Esophagus muscularis mucosa (tissue), 4 donors: ENCODE data around the gene HAUS7. TPM values are rescaled to one million over a fixed set of nuclear protein-coding genes. Genes with fewer than 3 reads are reported as not detected.

ENCODE experiments used
- DNase-seq: peaks from one replicate; pipeline ENCODE4 v3.0.0-alpha.2; 2017; ENCODE audit errors: extremely low spot score
- H3K27ac ChIP-seq, 4 donors: fragments of 200-600 bp; sonication (generic); replicated peaks in 1 of 4; 1 replicate in 3 of 4; 2 replicates in 1 of 4; pipeline ENCODE4 v1.5.1; 2016 to 2019; ENCODE audit warnings: mild to moderate bottlenecking in 1 of 4
- H3K27me3 ChIP-seq, 4 donors: fragments of 200-600 bp; sonication (generic); one replicate each; pipeline versions ENCODE4 v1.5.1 to v1.6.0; 2016 to 2019
- H3K36me3 ChIP-seq, 4 donors: fragments of 200-600 bp; sonication (generic); one replicate each; pipeline ENCODE4 v1.5.1; 2016 to 2019
- H3K4me1 ChIP-seq, 4 donors: fragments of 200-600 bp; sonication (generic); one replicate each; pipeline ENCODE4 v1.5.1; 2016 to 2019
- H3K4me3 ChIP-seq, 4 donors: fragments of 200-600 bp; sonication (generic); 1 replicate in 2 of 4; 2 replicates in 2 of 4; pipeline ENCODE4 v1.5.1; 2016 to 2019; ENCODE audit warnings: mild to moderate bottlenecking in 4 of 4, moderate library complexity in 1 of 4
- H3K9me3 ChIP-seq, 4 donors: fragments of 200-600 bp; sonication (generic); 1 replicate in 3 of 4; 2 replicates in 1 of 4; pipeline ENCODE4 v1.5.1; 2016 to 2019
- EP300 ChIP-seq: sonication (generic); formaldehyde crosslinking; IDR thresholded peaks from one replicate; pipeline ENCODE4 v1.6.1; 2017; ENCODE audit warnings: antibody characterized with exemption
- POLR2A ChIP-seq: fragments of 450-650 bp; IDR thresholded peaks from one replicate; pipeline ENCODE4 v1.6.1; 2017; ENCODE audit warnings: antibody characterized with exemption, moderate library complexity, mild to moderate bottlenecking, low read depth
- POLR2AphosphoS5 ChIP-seq, 2 donors: sonication (generic); formaldehyde crosslinking; IDR thresholded peaks; one replicate each; pipeline ENCODE4 v1.6.1; 2017; ENCODE audit warnings: antibody characterized with exemption in 2 of 2
- WGBS: methylation state at CpG from one replicate; pipeline ENCODE4 v1.1.5; 2018; 5-methylcytosine and 5-hydroxymethylcytosine counted together
- intact Hi-C: fragments of 100-400 bp; cut with DNase I; formaldehyde crosslinking; loops from one replicate; pipeline ENCODE4 v1.15.1; 2023
- total RNA-seq, 4 donors: library from RNA; depleted of rRNA; stranded (reverse); fragments of >200 nt; gene quantifications; one replicate each; pipeline versions ENCODE4 v1.1.0 to v1.2.1, GENCODE V29; 2016
- TF ChIP-seq, protein P1 (sequence below), 3 experiments: fragments of 200-600 bp in 2 of 3; fragments of 450-650 bp in 1 of 3; sonication (generic) in 2 of 3; IDR thresholded peaks; one replicate each; pipeline ENCODE4 v1.5.1; 2017 to 2019; ENCODE audit warnings: antibody characterized with exemption in 3 of 3, mild to moderate bottlenecking in 2 of 3, moderate library complexity in 1 of 3

Gene HAUS7
- total RNA-seq, 4 donors from 2014 or later, result 23.4 to 25.8 (median 24.2) TPM

DNA sequence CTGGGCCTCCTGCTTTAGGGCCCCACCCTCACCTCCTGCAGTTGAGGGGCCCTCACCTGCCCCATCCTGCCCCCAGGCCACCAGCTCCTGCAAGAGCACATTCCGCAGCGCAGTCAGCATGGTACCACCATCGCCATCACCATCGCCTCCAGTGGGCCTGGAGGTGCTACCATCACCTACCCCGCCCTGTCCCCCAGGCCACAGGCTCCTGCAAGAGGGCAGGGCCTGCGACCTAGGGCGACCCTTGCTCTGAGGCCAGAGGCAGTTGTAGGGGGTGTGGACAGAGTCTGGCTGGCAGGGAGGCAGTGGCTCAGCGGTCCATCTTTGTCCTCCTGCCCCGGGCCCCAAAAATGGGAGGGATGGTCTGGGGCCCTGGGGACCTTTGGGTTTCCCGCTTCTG lies 3.9 kb upstream of the HAUS7 start:
- Histone ChIP-seq H3K27me3 (peaks cover 0 to 5% (median 0%) of the 10 kb centered on the region in 4 donors), H3K4me3 (peak overlapping the region; percentile 37 to 51 (median 44)), H3K36me3 (no peaks in the 10 kb centered on the region), H3K4me1 (peaks cover 19 to 43% (median 38%) of the 10 kb centered on the region in 4 donors), H3K27ac (peak overlapping the region in 2 of 4 donors; percentile 27 to 35), H3K9me3 (no peaks in the 10 kb centered on the region)
- WGBS, result 100% methylated on average over 5 of the region's 10 CpGs
- TF ChIP-seq, protein P1, sequence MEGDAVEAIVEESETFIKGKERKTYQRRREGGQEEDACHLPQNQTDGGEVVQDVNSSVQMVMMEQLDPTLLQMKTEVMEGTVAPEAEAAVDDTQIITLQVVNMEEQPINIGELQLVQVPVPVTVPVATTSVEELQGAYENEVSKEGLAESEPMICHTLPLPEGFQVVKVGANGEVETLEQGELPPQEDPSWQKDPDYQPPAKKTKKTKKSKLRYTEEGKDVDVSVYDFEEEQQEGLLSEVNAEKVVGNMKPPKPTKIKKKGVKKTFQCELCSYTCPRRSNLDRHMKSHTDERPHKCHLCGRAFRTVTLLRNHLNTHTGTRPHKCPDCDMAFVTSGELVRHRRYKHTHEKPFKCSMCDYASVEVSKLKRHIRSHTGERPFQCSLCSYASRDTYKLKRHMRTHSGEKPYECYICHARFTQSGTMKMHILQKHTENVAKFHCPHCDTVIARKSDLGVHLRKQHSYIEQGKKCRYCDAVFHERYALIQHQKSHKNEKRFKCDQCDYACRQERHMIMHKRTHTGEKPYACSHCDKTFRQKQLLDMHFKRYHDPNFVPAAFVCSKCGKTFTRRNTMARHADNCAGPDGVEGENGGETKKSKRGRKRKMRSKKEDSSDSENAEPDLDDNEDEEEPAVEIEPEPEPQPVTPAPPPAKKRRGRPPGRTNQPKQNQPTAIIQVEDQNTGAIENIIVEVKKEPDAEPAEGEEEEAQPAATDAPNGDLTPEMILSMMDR (IDR thresholded peaks at IDR 0.05), result no peak
- no peak for TF ChIP-seq POLR2A
- no peak for TF ChIP-seq EP300
- TF ChIP-seq POLR2AphosphoS5 (IDR thresholded peaks at IDR 0.05), result no peak
- intact Hi-C loops, result no loop called here
- DNase-seq, result no peak

DNA sequence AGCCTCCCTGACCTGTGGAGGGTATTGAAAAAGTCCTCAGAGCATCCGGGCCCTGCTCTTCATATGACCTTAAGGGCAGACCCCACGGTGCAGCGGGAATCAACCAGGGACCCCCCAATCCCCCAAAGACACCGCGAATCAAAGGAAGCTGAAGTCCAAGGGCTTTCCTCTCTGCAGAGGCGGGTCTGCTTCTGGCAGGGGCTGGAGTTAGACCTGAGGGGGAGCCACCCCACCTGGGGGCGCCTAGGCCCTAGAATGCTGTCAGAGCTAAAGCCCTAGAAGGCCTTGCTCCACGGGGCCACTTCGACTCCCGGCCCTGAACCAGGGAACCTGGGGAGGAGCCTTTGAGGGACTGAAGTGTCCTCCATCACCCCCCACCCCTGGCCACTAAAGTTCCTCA lies 2.8 kb upstream of the HAUS7 start:
- Histone ChIP-seq H3K4me3 (no peak overlapping the region), H3K27ac (no peak overlapping the region), H3K9me3 (no peaks in the 10 kb centered on the region), H3K36me3 (peaks cover 0 to under 1% (median 0%) of the 10 kb centered on the region in 4 donors), H3K27me3 (peaks cover 0 to 5% (median 0%) of the 10 kb centered on the region in 4 donors), H3K4me1 (peaks cover 19 to 53% (median 47%) of the 10 kb centered on the region in 4 donors)
- intact Hi-C loops, result no loop called here
- TF ChIP-seq POLR2AphosphoS5 (IDR thresholded peaks at IDR 0.05) (no peak), POLR2A (no peak), EP300 (no peak)
- TF ChIP-seq, protein P1 (IDR thresholded peaks at IDR 0.05), result no peak
- 100% methylated on average over 3 of the region's 10 CpGs for WGBS
- no peak for DNase-seq

DNA sequence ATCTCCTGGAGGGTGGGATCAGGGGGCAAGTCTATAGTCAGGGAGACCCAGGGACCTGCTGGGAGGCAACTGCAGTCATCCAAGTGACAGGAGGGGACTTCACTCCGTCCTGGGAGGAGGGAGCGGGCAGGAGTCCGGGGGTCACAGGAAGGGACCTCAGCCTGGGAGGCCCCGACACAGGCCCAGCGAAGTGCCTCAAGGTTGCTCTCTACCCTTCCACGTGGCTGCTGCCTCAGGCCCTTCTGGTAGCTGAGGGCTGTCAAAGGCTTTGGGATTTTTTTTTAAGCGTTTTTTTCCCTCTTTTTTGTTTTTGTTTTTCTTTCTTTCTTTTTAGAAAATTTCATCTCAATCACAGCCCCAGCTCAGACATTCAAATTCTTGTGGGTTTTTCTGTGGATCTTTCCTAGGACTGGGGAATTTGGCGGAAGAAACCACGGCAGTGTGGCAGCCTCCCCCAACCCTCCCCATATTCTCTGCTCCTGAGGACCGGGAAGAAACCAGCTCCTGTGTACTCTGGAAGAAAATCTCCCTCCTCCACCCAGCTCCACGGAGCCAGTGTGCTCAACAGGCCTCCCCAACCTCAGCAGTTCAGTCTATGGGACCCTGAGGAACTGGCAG lies 1.4 kb upstream of the HAUS7 start:
- Histone ChIP-seq H3K36me3 (peaks cover 0 to 7% (median 0%) of the 10 kb centered on the region in 4 donors), H3K27ac (peak overlapping the region in 2 of 4 donors; percentile 54 to 87), H3K4me3 (no peak overlapping the region), H3K9me3 (no peaks in the 10 kb centered on the region), H3K27me3 (peaks cover 0 to 5% (median 0%) of the 10 kb centered on the region in 4 donors), H3K4me1 (peaks cover 14 to 48% (median 42%) of the 10 kb centered on the region in 4 donors)
- no peak for DNase-seq
- 68% methylated on average over 11 of the region's 11 CpGs for WGBS
- TF ChIP-seq POLR2A, result no peak
- TF ChIP-seq EP300, result no peak
- TF ChIP-seq POLR2AphosphoS5 (IDR thresholded peaks at IDR 0.05), result no peak
- TF ChIP-seq, protein P1 (IDR thresholded peaks at IDR 0.05), result no peak
- intact Hi-C loops, result loop anchor here (2.0 kb wide), 1 partner anchor 35 kb away; no protein-coding TSS in a partner anchor

DNA sequence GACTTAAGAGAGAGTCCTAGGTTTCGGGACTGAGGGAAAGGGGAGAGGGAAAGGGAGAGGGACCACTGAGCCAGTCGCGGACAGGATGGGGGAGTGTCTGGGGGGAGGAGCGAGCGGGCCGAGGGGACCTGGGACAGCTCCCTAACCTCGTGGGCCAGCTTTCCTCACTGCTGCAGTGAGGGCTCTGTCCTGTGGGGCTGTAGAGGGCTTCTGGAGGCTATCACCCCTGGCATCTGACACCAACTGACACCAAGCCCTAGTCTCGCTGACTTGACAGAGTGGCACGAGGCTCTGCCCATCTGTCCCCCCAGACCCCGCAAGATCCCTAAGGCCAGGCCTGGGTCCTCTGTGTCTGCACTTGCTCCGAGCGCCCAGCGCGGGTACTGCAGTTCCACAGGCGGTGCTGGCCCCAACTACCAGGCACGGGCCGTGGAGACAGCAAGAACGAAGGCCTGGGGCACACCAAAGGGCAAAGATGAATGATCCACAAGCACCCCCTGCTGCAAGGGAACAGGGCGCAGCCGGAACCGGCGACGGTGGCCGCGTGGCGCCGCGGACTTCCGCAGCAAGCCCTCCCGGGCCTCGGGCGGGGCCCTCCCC lies 465 bp downstream of the HAUS7 start:
- no peak for TF ChIP-seq POLR2AphosphoS5 (IDR thresholded peaks at IDR 0.05)
- TF ChIP-seq POLR2A, result no peak
- no peak for TF ChIP-seq EP300
- TF ChIP-seq, protein P1 (IDR thresholded peaks at IDR 0.05), result peak in 1 of 3 experiments; percentile 25
- Histone ChIP-seq H3K27ac (peak overlapping the region; percentile 66 to 87 (median 72)), H3K36me3 (peaks cover 0 to 10% (median 0%) of the 10 kb centered on the region in 4 donors), H3K9me3 (no peaks in the 10 kb centered on the region), H3K4me3 (peak overlapping the region; percentile 66 to 75 (median 68)), H3K27me3 (no peaks in the 10 kb centered on the region), H3K4me1 (peaks cover 9 to 31% (median 27%) of the 10 kb centered on the region in 4 donors)
- WGBS, result 15% methylated on average over 7 of the region's 32 CpGs
- no peak for DNase-seq
- intact Hi-C loops, result loop anchor here (2.0 kb wide), 1 partner anchor 37 kb away; no protein-coding TSS in a partner anchor
